Large intestine (tissue), 3 donors: Measurements from ENCODE around the gene OBSCN. TPM values are rescaled to one million over a fixed set of nuclear protein-coding genes. Genes with fewer than 3 reads are reported as not detected.

Source experiments
- DNase-seq, 2 donors: peaks; one replicate each; pipeline versions ENCODE4 v3.0.0 to v3.0.0-alpha.2; 2013
- H3K27ac ChIP-seq: one replicate; pipeline ENCODE4 v1.5.1; 2013; ENCODE audit warnings: low read length
- H3K27me3 ChIP-seq: 2 replicates; pipeline ENCODE4 v1.6.1; 2013; ENCODE audit warnings: low read length; ENCODE audit not compliant: control insufficient read depth, insufficient read depth
- H3K36me3 ChIP-seq: 2 replicates; pipeline ENCODE4 v1.6.1; 2013; ENCODE audit warnings: low read length; ENCODE audit not compliant: control insufficient read depth, insufficient read depth
- H3K4me1 ChIP-seq: one replicate; pipeline ENCODE4 v1.6.1; 2013; ENCODE audit warnings: low read length; ENCODE audit not compliant: control insufficient read depth, insufficient read depth
- H3K4me3 ChIP-seq: one replicate; pipeline ENCODE4 v1.5.1; 2013; ENCODE audit warnings: low read length
- H3K9me3 ChIP-seq: one replicate; pipeline ENCODE4 v1.6.1; 2013; ENCODE audit warnings: mild to moderate bottlenecking, low read depth, low read length, moderate library complexity; ENCODE audit not compliant: control insufficient read depth
- WGBS: methylation state at CpG from one replicate; pipeline ENCODE4 v1.1.5; 2013; ENCODE audit warnings: low lambda C conversion rate; ENCODE audit not compliant: insufficient coverage; 5-methylcytosine and 5-hydroxymethylcytosine counted together
- polyA plus RNA-seq: library from polyadenylated mRNA; unstranded; fragments of 120-200 nt; gene quantifications from one replicate; pipeline ENCODE4 v1.2.1, GENCODE V29; 2013

Gene OBSCN
- polyA plus RNA-seq, 1 donor = 58.9 TPM

DNA sequence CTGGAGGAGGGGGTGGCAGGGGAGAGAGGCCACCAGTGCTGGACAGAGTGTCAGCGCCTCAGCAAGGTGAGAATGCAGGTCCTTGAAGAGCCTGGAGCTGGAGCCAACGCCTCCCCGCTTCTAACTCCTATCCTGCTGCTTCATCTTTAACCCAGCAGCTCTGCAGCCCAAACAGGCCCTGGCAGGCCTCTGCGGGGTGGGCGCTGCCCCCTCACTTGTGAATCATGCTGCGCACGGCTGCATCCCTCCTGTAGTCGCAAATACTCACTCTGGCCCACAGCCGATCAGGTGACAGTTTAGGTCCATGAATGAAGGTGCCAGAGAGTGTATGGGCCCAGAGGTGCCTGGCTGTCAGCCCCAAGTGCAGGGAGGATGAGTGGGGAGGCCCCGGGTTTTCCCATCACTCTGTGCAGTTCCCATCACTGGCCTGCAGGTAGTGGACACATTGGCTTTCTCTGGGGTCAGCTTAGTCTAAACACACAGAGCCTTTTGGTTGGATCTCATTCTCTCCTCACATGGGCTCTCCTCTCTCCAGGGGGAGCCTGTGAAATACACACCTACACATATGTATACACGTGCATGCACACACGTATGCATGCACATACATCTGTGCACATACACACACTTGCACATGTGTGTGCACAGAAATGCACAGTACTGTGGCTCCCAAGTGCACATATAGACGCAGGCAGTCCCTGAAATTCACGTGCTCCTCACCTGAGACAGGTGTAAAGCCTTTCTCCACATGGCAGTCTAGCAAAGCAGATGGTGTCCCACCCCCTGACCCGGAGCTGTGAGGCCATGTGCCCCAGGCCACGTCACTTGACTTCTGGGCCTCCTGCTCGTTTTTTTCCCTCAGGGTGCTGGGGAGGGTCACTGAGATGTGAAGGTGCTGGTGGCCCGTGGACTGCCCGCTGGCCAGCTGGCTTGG lies 146.8 kb downstream of the OBSCN start:
- DNase-seq = no peak
- Histone ChIP-seq H3K4me1 (no peaks in the 10 kb centered on the region), H3K4me3 (no peak overlapping the region), H3K27me3 (no peaks in the 10 kb centered on the region), H3K36me3 (peaks cover 3% of the 10 kb centered on the region), H3K27ac (no peak overlapping the region), H3K9me3 (no peaks in the 10 kb centered on the region)
- WGBS = no CpG with 5 or more reads among the region's 19 CpGs

DNA sequence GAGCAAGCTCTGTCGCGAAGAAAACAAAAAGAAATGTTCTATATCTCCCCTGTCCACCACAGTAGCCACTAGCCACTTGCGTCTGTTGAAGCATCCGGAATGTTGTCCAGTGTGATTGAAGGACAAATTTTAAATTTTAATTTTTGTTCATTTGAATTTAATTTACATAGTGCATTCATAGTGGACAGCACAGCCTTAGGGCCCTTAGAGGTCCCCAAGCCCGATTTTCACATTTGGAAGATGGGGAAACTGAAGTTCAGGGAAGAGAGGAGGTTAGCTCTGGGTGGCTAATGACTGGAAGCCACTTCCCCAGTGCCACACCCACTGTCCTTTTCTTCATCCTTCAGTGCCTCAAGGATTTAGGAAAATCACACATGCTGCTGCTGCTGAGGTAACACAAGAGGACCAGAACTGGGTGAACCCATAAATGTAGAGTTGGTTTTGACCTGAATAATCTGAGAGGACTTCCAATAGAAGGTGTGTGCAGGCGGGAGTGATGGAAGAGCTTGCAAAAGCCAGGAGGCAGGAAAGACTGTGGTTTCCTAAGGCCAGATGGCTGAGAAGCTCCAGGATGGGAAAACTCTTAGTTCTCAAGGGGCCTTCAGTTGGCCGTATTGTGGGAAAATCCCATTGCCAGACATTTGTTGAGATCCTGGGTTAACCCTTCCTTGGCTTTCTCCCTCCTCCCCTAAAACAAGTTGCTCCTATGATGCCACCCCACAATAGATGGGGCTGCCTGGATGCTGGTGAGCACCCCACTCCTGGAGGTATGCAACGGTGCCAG lies 149.2 kb downstream of the OBSCN start:
- Histone ChIP-seq H3K9me3 (no peaks in the 10 kb centered on the region), H3K27ac (no peak overlapping the region), H3K4me3 (no peak overlapping the region), H3K4me1 (no peaks in the 10 kb centered on the region), H3K36me3 (no peaks in the 10 kb centered on the region), H3K27me3 (no peaks in the 10 kb centered on the region)
- DNase-seq = no peak
- WGBS = 100% methylated on average over 3 of the region's 8 CpGs

DNA sequence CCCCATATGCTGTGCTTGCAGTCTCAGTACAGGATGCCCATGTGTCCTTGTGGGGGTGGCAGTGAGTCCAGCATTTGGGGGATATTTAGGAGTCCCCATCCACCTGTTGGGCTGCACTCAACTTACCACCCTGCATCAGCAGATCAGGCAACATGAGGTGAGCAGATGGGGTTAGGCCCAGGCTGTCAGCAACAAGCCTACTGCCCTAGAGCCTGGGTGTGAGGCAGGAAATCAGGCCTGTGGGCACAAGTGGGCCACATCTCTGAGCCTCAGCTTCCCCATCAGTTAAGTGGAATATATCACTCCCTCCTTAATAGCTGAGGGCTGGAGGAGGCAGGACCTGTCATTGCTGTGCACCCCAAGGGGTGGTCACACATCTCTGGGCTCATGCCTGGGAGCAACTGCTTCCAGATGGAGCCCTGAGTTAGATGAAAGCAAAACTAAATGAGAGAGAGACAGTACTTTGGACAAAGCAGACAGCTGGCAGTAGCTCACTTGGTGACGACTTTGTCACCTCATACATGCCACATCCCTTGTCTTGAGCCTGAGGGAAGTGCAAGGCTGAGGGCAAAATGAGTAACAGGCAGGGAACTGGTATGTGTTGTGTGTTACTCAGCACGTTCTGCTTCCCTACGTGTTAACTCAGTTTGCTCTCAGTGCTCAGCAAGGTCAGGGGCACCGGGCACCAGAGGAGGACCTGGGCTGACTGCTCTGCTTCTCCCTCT lies 150.4 kb downstream of the OBSCN start:
- no peak for DNase-seq
- H3K36me3 ChIP-seq = no peaks in the 10 kb centered on the region
- no peak overlapping the region for H3K4me3 ChIP-seq
- no peak overlapping the region for H3K27ac ChIP-seq
- H3K27me3 ChIP-seq = no peaks in the 10 kb centered on the region
- no peaks in the 10 kb centered on the region for H3K9me3 ChIP-seq
- WGBS = no CpG with 5 or more reads among the region's 4 CpGs
- no peaks in the 10 kb centered on the region for H3K4me1 ChIP-seq

DNA sequence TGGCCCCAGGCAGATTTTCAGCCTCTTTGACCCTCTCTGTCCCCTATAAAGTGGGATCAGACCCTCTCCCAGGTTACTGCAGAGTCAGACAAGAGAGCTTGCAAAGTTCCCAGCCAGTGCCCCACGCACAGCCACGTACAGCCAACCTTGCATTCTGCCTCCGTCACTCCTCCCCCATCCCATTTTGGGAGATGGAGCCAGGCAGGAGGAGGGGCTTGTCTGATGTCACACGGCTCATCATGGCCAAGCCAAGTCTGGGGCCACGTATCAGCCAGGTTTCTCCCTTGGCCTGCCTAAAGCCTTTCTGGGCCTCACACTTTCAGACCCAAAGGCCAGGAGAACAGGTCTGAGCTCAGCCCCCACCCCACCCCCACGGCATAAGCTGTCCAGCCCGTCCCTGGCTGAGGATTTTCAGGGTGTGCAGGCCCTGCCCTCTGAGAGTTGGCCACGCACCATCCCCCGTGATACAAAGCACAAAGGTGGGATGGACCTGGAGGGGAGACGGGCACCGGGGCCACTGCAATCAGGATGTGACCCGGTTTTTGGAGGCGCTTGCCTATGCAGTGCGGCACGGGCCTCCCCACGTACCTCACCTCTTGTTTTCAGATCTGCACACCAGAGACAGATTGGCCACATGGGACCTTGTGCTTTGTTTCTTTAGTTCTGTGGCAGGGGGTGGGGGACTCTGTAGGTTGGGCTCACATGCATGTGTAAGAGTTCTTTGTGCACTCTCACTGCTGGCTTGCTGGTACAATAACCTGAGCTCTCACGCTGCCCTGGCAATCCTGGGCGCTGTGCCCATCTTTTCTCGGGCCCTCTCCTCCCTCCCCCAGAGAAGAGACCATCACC lies 151.1 kb downstream of the OBSCN start:
- Histone ChIP-seq H3K36me3 (no peaks in the 10 kb centered on the region), H3K4me1 (no peaks in the 10 kb centered on the region), H3K9me3 (no peaks in the 10 kb centered on the region), H3K27ac (no peak overlapping the region), H3K27me3 (no peaks in the 10 kb centered on the region), H3K4me3 (no peak overlapping the region)
- 90% methylated on average over 2 of the region's 19 CpGs for WGBS
- DNase-seq = no peak

- no peak overlapping the region for H3K27ac ChIP-seq
- DNase-seq = no peak
- no peaks in the 10 kb centered on the region for H3K27me3 ChIP-seq
- no peaks in the 10 kb centered on the region for H3K9me3 ChIP-seq
- no CpG with 5 or more reads among the region's 45 CpGs for WGBS
- H3K36me3 ChIP-seq = no peaks in the 10 kb centered on the region
- no peak overlapping the region for H3K4me3 ChIP-seq
- H3K4me1 ChIP-seq = no peaks in the 10 kb centered on the region
Observed at GRCh38 chr1:228359613-228360532, 152.0 kb downstream of the OBSCN start.

GRCh38 chr1:228360533-228361313 lies 152.9 kb downstream of the OBSCN start:
- no peak overlapping the region for H3K27ac ChIP-seq
- no peaks in the 10 kb centered on the region for H3K27me3 ChIP-seq
- H3K4me3 ChIP-seq = no peak overlapping the region
- H3K36me3 ChIP-seq = peaks cover 2% of the 10 kb centered on the region
- DNase-seq = no peak
- WGBS = no CpG with 5 or more reads among the region's 19 CpGs
- H3K4me1 ChIP-seq = no peaks in the 10 kb centered on the region
- no peaks in the 10 kb centered on the region for H3K9me3 ChIP-seq

GRCh38 chr1:228361314-228362140 lies 153.7 kb downstream of the OBSCN start:
- no CpG with 5 or more reads among the region's 26 CpGs for WGBS
- Histone ChIP-seq H3K27ac (no peak overlapping the region), H3K27me3 (no peaks in the 10 kb centered on the region), H3K4me3 (no peak overlapping the region), H3K9me3 (no peaks in the 10 kb centered on the region), H3K4me1 (no peaks in the 10 kb centered on the region), H3K36me3 (peaks cover 2% of the 10 kb centered on the region)
- DNase-seq = no peak

GRCh38 chr1:228362141-228362883 lies 154.5 kb downstream of the OBSCN start:
- peaks cover 2% of the 10 kb centered on the region for H3K4me1 ChIP-seq
- no peaks in the 10 kb centered on the region for H3K27me3 ChIP-seq
- no peak for DNase-seq
- WGBS = 100% methylated on average over 1 of the region's 18 CpGs
- H3K27ac ChIP-seq = no peak overlapping the region
- H3K4me3 ChIP-seq = no peak overlapping the region
- H3K36me3 ChIP-seq = peaks cover 2% of the 10 kb centered on the region
- no peaks in the 10 kb centered on the region for H3K9me3 ChIP-seq
